Stomach (tissue), 4 donors: Measurements from ENCODE around the gene SCAND1.

ENCODE experiments used
- EP300 ChIP-seq: sonication (generic); formaldehyde crosslinking; IDR thresholded peaks from one replicate; pipeline ENCODE4 v1.6.1; 2017; ENCODE audit warnings: antibody characterized with exemption
- POLR2A ChIP-seq, 4 donors: fragments of 450-650 bp; IDR thresholded peaks; one replicate each; pipeline ENCODE4 v1.6.1; 2016; ENCODE audit warnings: antibody characterized with exemption in 4 of 4, control low read depth in 2 of 4, mild to moderate bottlenecking in 1 of 4, moderate library complexity in 1 of 4
- POLR2AphosphoS5 ChIP-seq, 3 donors: sonication (generic); formaldehyde crosslinking; IDR thresholded peaks; one replicate each; pipeline ENCODE4 v1.6.1; 2016; ENCODE audit warnings: antibody characterized with exemption in 3 of 3
- TF ChIP-seq, protein P1 (sequence below), 7 experiments: fragments of 450-650 bp in 4 of 7; fragments of 200-600 bp in 3 of 7; sonication (generic) in 3 of 7; IDR thresholded peaks; one replicate each; pipeline ENCODE4 v1.5.1; 2016 to 2019; ENCODE audit warnings: antibody characterized with exemption in 7 of 7, control low read depth in 2 of 7, mild to moderate bottlenecking in 1 of 7

DNA sequence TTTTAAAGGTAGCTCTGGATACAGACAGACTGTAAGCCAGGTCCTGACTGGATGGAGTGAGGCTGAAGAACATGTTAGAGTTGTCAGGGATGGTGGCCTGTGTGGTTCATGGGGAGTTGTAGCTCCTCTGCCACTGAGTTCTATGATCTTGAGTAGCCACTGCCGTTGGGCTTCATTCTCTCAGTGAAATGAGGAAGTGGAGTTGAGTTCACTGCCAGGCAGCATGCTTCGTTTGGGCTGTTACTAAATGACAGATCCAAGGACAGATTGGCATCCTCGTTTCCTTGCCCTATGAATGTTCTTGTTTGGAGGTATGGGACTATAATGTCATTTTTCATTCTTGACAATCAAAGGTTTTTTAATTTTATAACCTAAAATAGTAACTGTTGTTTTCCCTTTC lies 37.2 kb downstream of the SCAND1 start:
- TF ChIP-seq, protein P1, sequence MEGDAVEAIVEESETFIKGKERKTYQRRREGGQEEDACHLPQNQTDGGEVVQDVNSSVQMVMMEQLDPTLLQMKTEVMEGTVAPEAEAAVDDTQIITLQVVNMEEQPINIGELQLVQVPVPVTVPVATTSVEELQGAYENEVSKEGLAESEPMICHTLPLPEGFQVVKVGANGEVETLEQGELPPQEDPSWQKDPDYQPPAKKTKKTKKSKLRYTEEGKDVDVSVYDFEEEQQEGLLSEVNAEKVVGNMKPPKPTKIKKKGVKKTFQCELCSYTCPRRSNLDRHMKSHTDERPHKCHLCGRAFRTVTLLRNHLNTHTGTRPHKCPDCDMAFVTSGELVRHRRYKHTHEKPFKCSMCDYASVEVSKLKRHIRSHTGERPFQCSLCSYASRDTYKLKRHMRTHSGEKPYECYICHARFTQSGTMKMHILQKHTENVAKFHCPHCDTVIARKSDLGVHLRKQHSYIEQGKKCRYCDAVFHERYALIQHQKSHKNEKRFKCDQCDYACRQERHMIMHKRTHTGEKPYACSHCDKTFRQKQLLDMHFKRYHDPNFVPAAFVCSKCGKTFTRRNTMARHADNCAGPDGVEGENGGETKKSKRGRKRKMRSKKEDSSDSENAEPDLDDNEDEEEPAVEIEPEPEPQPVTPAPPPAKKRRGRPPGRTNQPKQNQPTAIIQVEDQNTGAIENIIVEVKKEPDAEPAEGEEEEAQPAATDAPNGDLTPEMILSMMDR (IDR thresholded peaks at IDR 0.05), result no peak
- TF ChIP-seq POLR2AphosphoS5 (IDR thresholded peaks at IDR 0.05) (no peak), POLR2A (IDR thresholded peaks at IDR 0.05) (no peak), EP300 (no peak)
